Panc1 (cell line): ENCODE data around the gene CFAP97D2. TPM values are rescaled to one million over a fixed set of nuclear protein-coding genes. Genes with fewer than 3 reads are reported as not detected.
"Not testable (repeated sequence)": the region's sequence is repeated elsewhere in the genome, so short reads cannot be mapped to it uniquely, and the experiment has no call there.

ENCODE experiments used
- ATAC-seq: fragments of 200-7000 bp; cut with Tn5 transposase; 2 replicates; pipeline ENCODE4 v1.9.1; 2020; ENCODE audit warnings: mild to moderate bottlenecking, moderate library complexity
- BruUV-seq: library from RNA; stranded (reverse); fragments of 400-500 nt; replicated peaks from 2 replicates; lab custom pipeline; 2021; lab: Mats Ljungman, UMichigan
- CTCF ChIA-PET: fragments of 300-600 bp; sonication (Branson Sonifier 250); formaldehyde crosslinking; loops from one replicate; lab custom pipeline; 2022; ENCODE audit warnings: antibody characterized with exemption; lab: Charles Lee
- POLR2A ChIA-PET: fragments of 300-600 bp; sonication (Branson Sonifier 250); formaldehyde crosslinking; loops from one replicate; lab custom pipeline; 2022; ENCODE audit warnings: antibody characterized with exemption; lab: Charles Lee
- DNase-seq: peaks from one replicate; pipeline ENCODE4 v3.0.0-alpha.2; 2010; ENCODE audit warnings: low read depth, low spot score
- H3K27ac ChIP-seq: 2 replicates; pipeline ENCODE4 v1.5.1; 2011; ENCODE audit warnings: mild to moderate bottlenecking, low read length, inconsistent platforms
- H3K27me3 ChIP-seq: fragments of 200-500 bp; sonication (Bioruptor generic); 2 replicates; pipeline ENCODE4 v1.6.0; 2014; ENCODE audit warnings: low read length, inconsistent platforms; ENCODE audit not compliant: control insufficient read depth, insufficient read depth
- H3K36me3 ChIP-seq: fragments of 200-500 bp; sonication (Bioruptor generic); 2 replicates; pipeline ENCODE4 v1.5.1; 2014; ENCODE audit warnings: inconsistent platforms, mild to moderate bottlenecking, low read length, moderate library complexity; ENCODE audit not compliant: control insufficient read depth, insufficient read depth
- H3K4me1 ChIP-seq: 2 replicates; pipeline ENCODE4 v1.5.1; 2011; ENCODE audit warnings: inconsistent platforms, mild to moderate bottlenecking, low read length, moderate library complexity; ENCODE audit not compliant: control insufficient read depth, insufficient read depth
- H3K4me3 ChIP-seq, 2 experiments: 2 replicates each; pipeline ENCODE4 v1.5.1; 2011 to 2012; ENCODE audit warnings: low read depth in 2 of 2, low read length in 2 of 2, mild to moderate bottlenecking in 2 of 2, inconsistent platforms in 1 of 2, moderate library complexity in 1 of 2
- H3K9me3 ChIP-seq: fragments of 200-500 bp; sonication (Bioruptor generic); 2 replicates; pipeline ENCODE4 v1.5.1; 2014; ENCODE audit warnings: low read depth, mild to moderate bottlenecking, inconsistent platforms, low read length, moderate library complexity; ENCODE audit not compliant: control insufficient read depth, insufficient read depth
- CTCF ChIP-seq: fragments of 450-650 bp; IDR thresholded peaks from 2 replicates; pipeline ENCODE4 v1.5.1; 2017; ENCODE audit warnings: mild to moderate bottlenecking
- POLR2AphosphoS5 ChIP-seq: IDR thresholded peaks from 2 replicates; pipeline ENCODE4 v1.6.1; 2012; ENCODE audit warnings: mild to moderate bottlenecking, low read depth, low read length, moderate library complexity
- REST ChIP-seq, 2 experiments: IDR thresholded peaks; 2 replicates each; pipeline ENCODE4 v1.6.1; 2011 to 2012; ENCODE audit warnings: low read depth in 2 of 2, control low read depth in 1 of 2, low read length in 1 of 2, mild to moderate bottlenecking in 1 of 2, moderate library complexity in 1 of 2; ENCODE audit not compliant: insufficient read depth in 1 of 2
- SIN3A ChIP-seq: IDR thresholded peaks from 2 replicates; pipeline ENCODE4 v1.6.1; 2012; ENCODE audit warnings: low read depth, mild to moderate bottlenecking, low read length, moderate library complexity, borderline replicate concordance; ENCODE audit not compliant: insufficient read depth
- TCF7L2 ChIP-seq: IDR thresholded peaks from 2 replicates; pipeline ENCODE4 v1.6.1; 2011; ENCODE audit warnings: mild to moderate bottlenecking, low read depth, low read length, inconsistent platforms
- in situ Hi-C: cut with HindIII; loops from 2 replicates; pipeline ENCODE4 v1.10.0; 2016; ENCODE audit warnings: low sequenced_read_pairs, low pct_unique_long_range_greater_than_20kb
- intact Hi-C: fragments of 100-400 bp; cut with micrococcal nuclease; formaldehyde crosslinking; loops from one replicate; pipeline ENCODE4 v1.10.0; 2022; ENCODE audit not compliant: unreplicated experiment
- total RNA-seq: library from RNA; stranded (reverse); gene quantifications from one replicate; pipeline ENCODE4 v1.2.1, GENCODE V29; 2021; ENCODE audit not compliant: unreplicated experiment

Gene CFAP97D2
- total RNA-seq, 1 experiment from 2014 or later, result not detected

GRCh38 chr13:114263578-114263977, 84.5 kb downstream of the CFAP97D2 start:
- no peak for DNase-seq
- Histone ChIP-seq H3K4me1 (no peaks in the 10 kb centered on the region), H3K36me3 (peaks cover 20% of the 10 kb centered on the region), H3K4me3 (no peak overlapping the region), H3K27ac (no peak overlapping the region), H3K9me3 (no peaks in the 10 kb centered on the region), H3K27me3 (no peaks in the 10 kb centered on the region)
- no TSS peak for BruUV-seq
- ChIA-PET CTCF (no interaction called here), POLR2A (no interaction called here)
- intact Hi-C loops (no loop called here), in situ Hi-C loops (no loop called here)
- no peak for ATAC-seq
- TF ChIP-seq SIN3A (no peak), REST (IDR thresholded peaks at IDR 0.05; ENCODE audit: insufficient read depth in 1 of 2, low read depth in 2 of 2, low read length in 1 of 2) (no peak), CTCF (no peak), POLR2AphosphoS5 (no peak), TCF7L2 (no peak)

DNA sequence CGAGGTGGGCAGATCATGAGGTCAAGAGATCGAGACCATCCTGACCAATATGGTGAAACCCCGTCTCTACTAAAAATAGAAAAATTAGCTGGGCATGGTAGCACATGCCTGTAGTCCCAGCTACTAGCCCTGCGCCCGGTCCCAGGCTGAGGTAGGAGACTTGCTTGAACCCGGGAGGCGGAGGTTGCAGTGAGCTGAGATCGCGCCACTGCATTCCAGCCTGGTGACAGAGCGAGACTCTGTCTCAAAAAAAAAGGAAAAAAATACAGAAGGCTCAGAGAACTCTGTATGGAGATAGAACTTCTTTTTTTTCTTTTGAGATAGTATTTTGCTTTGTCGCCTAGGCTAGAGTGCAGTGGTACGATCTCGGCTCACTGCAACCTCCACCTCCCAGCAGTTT, 85.3 kb downstream of the CFAP97D2 start:
- peaks cover 20% of the 10 kb centered on the region for H3K36me3 ChIP-seq
- CTCF ChIA-PET, result not testable (repeated sequence)

DNA sequence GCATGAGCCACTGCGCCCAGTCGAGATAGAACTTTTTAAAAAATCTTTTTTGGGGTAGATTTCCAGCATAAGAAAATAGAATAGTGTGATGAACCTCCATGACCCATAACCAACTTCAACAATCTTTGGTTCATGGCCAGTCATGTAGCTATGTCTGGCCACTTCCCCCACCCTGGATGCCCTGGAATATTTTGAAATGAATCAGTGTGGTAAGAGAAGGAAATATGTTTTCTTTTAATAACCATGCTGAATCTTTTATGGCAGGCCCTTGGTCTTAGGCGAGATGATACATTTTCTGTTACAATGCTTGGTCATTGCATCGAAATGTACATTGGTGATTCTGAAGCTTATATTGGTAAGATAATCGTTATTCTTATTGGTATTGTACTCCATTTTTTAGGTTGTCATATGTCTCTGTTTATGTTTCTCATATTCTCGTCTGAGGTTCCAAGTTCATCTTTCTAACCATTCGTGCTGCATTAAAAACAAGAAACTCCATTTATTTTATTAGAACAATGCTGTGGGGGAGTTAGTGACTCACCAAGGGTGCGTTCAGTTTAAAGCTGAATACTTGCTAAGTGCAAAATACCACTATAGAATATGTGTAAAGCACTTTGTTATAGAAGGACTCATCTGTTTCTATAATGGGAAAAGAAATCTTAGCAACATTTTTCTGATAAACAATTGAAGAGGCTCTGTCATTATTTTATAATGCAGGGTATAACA, 86.0 kb downstream of the CFAP97D2 start:
- H3K36me3 ChIP-seq, result peaks cover 20% of the 10 kb centered on the region
- POLR2A ChIA-PET, result no interaction called here
- no TSS peak for BruUV-seq
- intact Hi-C loops, result no loop called here
- no peak for DNase-seq
- no peaks in the 10 kb centered on the region for H3K4me1 ChIP-seq
- no peaks in the 10 kb centered on the region for H3K27me3 ChIP-seq
- CTCF ChIA-PET, result no interaction called here
- no peaks in the 10 kb centered on the region for H3K9me3 ChIP-seq
- H3K27ac ChIP-seq, result no peak overlapping the region
- H3K4me3 ChIP-seq, result no peak overlapping the region
- in situ Hi-C loops, result no loop called here
- TF ChIP-seq TCF7L2, result no peak
- no peak for TF ChIP-seq SIN3A
- TF ChIP-seq POLR2AphosphoS5, result no peak
- TF ChIP-seq CTCF, result no peak
- no peak for TF ChIP-seq REST (IDR thresholded peaks at IDR 0.05; ENCODE audit: insufficient read depth in 1 of 2, low read depth in 2 of 2, low read length in 1 of 2)
- no peak for ATAC-seq

More for the DNA sequence above, 85.3 kb downstream of the CFAP97D2 start:
- H3K27ac ChIP-seq, BruUV-seq, POLR2A ChIA-PET, H3K27me3 ChIP-seq, intact Hi-C loops, DNase-seq, ATAC-seq, in situ Hi-C loops, H3K9me3 ChIP-seq, H3K4me3 ChIP-seq, H3K4me1 ChIP-seq: not testable (repeated sequence)
